Mesothelial cell of epicardium (in vitro differentiated cells): ENCODE results near the gene KIRREL3. TPM values are rescaled to one million over a fixed set of nuclear protein-coding genes. Genes with fewer than 3 reads are reported as not detected.

ENCODE experiments used
- DNase-seq, 2 experiments: peaks; one replicate each; pipeline ENCODE4 v3.0.0; 2021; ENCODE audit warnings: low spot score in 2 of 2; ENCODE audit not compliant: unreplicated experiment in 2 of 2
- H3K27ac Mint-ChIP-seq: 2 replicates; pipeline ENCODE4 v1.8.0; 2021; ENCODE audit warnings: mixed read lengths
- H3K27me3 Mint-ChIP-seq: 2 replicates; pipeline ENCODE4 v1.8.0; 2021; ENCODE audit warnings: low read depth, mixed read lengths
- H3K36me3 Mint-ChIP-seq: 2 replicates; pipeline ENCODE4 v1.8.0; 2021; ENCODE audit warnings: mixed read lengths
- H3K4me1 Mint-ChIP-seq: 2 replicates; pipeline ENCODE4 v1.8.0; 2021; ENCODE audit warnings: mixed read lengths
- H3K4me3 Mint-ChIP-seq: 2 replicates; pipeline ENCODE4 v1.8.0; 2021; ENCODE audit warnings: mild to moderate bottlenecking, moderate library complexity, mixed read lengths
- H3K9me3 Mint-ChIP-seq: 2 replicates; pipeline ENCODE4 v1.8.0; 2021; ENCODE audit warnings: mixed read lengths
- CTCF ChIP-seq: fragments of 200-600 bp; sonication (generic); IDR thresholded peaks from one replicate; pipeline ENCODE4 v1.5.0; 2021; ENCODE audit warnings: antibody characterized with exemption; ENCODE audit not compliant: unreplicated experiment
- total RNA-seq: library from RNA; stranded (reverse); gene quantifications from 3 replicates; pipeline ENCODE4 v1.2.1, GENCODE V29; 2021

The KIRREL3 gene
- total RNA-seq, 1 donor from 2014 or later, result 0.31 TPM

DNA sequence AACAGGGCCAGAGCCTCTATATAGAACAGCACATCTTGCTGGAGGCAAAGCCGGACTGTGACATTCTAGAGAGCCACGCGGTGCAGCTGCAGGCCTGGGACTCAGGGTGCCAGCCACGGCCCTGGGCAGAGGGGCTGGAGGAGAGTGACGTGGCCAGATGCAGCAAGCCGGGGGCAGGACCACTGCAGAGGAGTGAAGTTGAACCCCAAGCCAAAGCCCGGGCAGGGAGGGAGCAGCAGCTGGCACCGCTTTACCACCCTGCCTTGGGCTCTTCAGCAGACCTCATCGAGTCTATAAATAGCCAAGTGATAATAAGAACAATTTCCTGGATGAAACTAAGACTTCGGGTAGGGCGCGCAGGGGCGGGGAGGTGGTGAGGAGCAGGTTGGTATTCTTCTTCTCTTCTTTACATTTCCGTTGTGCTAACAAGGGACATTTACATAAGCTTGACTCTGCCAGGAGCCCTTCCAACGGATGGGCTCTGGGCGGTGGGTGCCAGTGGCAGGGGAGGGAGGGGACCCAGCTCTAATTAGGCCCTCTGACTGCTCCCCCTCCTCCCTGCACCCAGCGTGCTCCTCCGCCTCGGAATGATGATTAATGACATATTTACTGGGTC, 534.9 kb downstream of the KIRREL3 start:
- H3K27ac Mint-ChIP-seq, result no peak overlapping the region

GRCh38 chr11:126464796-126465195, 535.8 kb downstream of the KIRREL3 start:
- peaks cover 63% of the 10 kb centered on the region for H3K27me3 Mint-ChIP-seq
- no peak for TF ChIP-seq CTCF
- DNase-seq, result no peak
- H3K27ac Mint-ChIP-seq, result no peak overlapping the region
- peaks cover 2% of the 10 kb centered on the region for H3K9me3 Mint-ChIP-seq
- no peaks in the 10 kb centered on the region for H3K36me3 Mint-ChIP-seq
- peaks cover 10% of the 10 kb centered on the region for H3K4me1 Mint-ChIP-seq
- no peak overlapping the region for H3K4me3 Mint-ChIP-seq

More for the DNA sequence above, 534.9 kb downstream of the KIRREL3 start:
- TF ChIP-seq CTCF, result no peak
- Mint-ChIP-seq H3K4me3 (no peak overlapping the region), H3K4me1 (peaks cover 9% of the 10 kb centered on the region), H3K9me3 (peaks cover 2% of the 10 kb centered on the region), H3K36me3 (no peaks in the 10 kb centered on the region), H3K27me3 (peaks cover 58% of the 10 kb centered on the region)
- DNase-seq, result no peak

DNA sequence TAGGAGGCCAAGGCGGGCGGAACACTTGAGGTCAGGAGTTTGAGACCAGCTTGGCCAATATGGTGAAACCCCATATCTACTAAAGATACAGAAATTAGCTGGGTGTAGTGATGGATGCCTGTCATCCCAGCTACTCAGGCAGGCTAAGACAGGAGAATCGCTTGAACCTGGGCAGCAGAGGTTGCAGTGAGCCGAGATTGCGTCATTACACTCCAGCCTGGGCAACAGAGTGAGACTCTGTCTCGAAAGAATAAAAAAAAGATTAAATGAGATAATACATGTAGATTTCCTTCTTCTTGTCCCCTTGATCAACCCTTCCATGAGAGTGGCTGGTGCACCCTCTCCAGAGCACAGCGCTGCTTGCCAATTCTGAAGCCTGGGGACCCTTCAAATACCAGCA, 538.1 kb downstream of the KIRREL3 start:
- no peak overlapping the region for H3K27ac Mint-ChIP-seq
- peaks cover 17% of the 10 kb centered on the region for H3K4me1 Mint-ChIP-seq
- H3K9me3 Mint-ChIP-seq, result peaks cover 2% of the 10 kb centered on the region
- H3K36me3 Mint-ChIP-seq, result no peaks in the 10 kb centered on the region
- no peak overlapping the region for H3K4me3 Mint-ChIP-seq
- H3K27me3 Mint-ChIP-seq, result peaks cover 73% of the 10 kb centered on the region
- DNase-seq, result no peak
- TF ChIP-seq CTCF, result no peak

GRCh38 chr11:126461996-126462395, 538.6 kb downstream of the KIRREL3 start:
- H3K27ac Mint-ChIP-seq, result no peak overlapping the region
- no peak for DNase-seq
- H3K9me3 Mint-ChIP-seq, result peaks cover 2% of the 10 kb centered on the region
- H3K4me1 Mint-ChIP-seq, result peaks cover 17% of the 10 kb centered on the region
- TF ChIP-seq CTCF, result no peak
- no peaks in the 10 kb centered on the region for H3K36me3 Mint-ChIP-seq
- H3K27me3 Mint-ChIP-seq, result peaks cover 73% of the 10 kb centered on the region
- no peak overlapping the region for H3K4me3 Mint-ChIP-seq

DNA sequence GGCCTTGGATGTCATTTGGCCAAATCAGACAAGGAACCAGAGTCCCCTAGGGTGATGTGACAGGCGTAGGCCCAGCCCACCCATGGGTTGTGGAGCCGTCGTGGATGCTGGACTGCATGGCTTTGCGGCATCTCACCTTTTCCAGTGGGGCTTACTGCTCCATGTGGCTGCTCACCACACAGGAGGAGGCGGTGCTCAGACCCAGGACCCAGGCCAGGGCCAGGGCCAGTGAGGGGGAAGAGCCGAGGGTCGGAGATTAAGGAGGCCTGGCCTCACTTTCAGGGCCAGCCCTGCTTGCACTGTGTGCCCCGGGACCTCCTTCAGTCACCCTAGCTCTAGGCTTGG, 539.5 kb downstream of the KIRREL3 start:
- Mint-ChIP-seq H3K27me3 (peaks cover 68% of the 10 kb centered on the region), H3K4me1 (peaks cover 13% of the 10 kb centered on the region), H3K36me3 (no peaks in the 10 kb centered on the region), H3K4me3 (no peak overlapping the region), H3K27ac (no peak overlapping the region), H3K9me3 (peaks cover 2% of the 10 kb centered on the region)
- DNase-seq, result no peak
- no peak for TF ChIP-seq CTCF
